Ramos (cell line): ENCODE results near the gene TRABD2B.

Experiments used
- in situ Hi-C: fragments of 300-500 bp; cut with MboI; formaldehyde crosslinking; loops from one replicate; pipeline ENCODE4 v1.14.3; 2022; ENCODE audit warnings: low sequenced_read_pairs; ENCODE audit not compliant: unreplicated experiment

Gene TRABD2B

GRCh38 chr1:48023488-48023887 lies 26.3 kb upstream of the TRABD2B start:
- in situ Hi-C loops: no loop called here

GRCh38 chr1:48022306-48022705 lies 25.1 kb upstream of the TRABD2B start:
- in situ Hi-C loops: no loop called here

DNA sequence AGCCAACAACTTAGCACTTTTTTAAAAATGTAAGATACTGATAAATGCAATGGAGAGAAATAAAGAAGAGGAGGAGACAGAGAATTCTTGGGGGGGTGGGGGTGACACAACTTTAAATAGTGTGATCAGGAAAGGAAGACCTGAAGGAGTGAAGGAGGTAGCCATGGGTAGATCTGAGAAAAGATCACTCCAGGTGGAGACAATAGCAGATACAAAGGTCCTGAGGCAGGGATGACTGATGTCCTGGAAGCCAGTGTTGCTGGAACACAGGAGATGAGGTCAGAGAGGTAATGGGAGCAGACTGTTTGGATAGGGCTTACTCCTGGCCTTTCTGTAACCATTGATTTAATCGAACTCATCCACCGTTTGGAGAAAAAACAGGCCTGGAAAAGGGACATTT lies 24.6 kb upstream of the TRABD2B start:
- in situ Hi-C loops: no loop called here

GRCh38 chr1:48019714-48020315 lies 22.6 kb upstream of the TRABD2B start:
- in situ Hi-C loops: no loop called here

DNA sequence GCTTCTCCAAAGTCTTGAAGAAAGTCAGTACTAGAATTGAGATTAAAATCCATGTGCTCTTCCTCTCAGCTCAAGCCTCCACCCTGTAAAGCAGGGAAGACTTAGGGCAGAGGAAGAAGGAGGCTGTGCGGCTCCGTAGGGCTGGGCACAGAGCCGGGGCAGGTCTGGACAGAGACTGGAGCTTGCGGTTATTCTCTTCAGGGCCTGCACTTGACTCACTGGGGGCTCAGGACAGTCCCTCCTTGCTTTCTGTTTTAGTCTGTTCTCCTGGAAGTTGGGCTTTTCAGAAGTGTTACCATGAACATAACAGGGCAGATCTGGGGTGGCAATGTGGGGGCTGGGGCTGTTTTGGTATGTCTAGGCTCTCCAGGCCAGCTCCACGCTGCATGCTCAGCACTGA lies 21.6 kb upstream of the TRABD2B start:
- in situ Hi-C loops: no loop called here

DNA sequence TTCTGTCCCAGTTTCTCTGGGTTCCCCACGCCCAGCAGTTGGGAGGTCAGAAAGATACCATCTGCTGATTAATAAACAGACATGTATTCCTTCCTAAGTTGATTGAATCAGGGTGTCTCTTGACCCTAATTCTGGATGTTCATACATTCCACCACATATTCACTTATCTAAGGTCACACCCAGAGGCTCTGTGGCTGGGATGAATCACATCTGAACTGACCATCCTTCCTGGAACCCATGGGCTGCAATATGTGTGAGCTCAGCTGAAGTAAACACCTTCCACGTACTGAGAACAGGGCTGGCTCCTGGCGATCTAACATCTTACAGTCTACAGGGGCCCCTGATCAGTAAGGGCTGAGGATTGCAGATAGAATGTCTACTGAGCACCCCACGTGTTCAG lies 20.5 kb upstream of the TRABD2B start:
- in situ Hi-C loops: no loop called here

GRCh38 chr1:48016515-48016914 lies 19.3 kb upstream of the TRABD2B start:
- in situ Hi-C loops: no loop called here

- in situ Hi-C loops: no loop called here
Measured at GRCh38 chr1:48013270-48013669, 16.1 kb upstream of the TRABD2B start.

DNA sequence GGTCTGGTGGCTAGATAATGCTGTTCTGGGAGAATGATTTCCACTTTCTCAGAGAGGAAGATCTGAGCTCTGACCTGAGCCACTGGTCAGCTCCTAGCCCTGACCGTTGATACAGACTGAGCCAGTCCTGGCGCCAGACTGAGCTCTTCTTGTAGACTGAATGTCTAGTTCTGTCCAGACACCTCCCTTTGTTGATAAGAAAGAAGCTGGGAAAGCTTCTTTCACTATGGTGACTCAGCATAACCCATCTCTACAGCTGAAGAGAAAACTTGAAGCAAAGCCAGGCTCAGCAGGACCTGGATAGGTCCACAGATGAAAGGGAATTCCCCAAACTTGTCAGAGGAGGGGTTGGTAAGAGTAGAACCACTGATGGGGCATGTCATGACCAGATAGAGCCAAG lies 9.9 kb upstream of the TRABD2B start:
- in situ Hi-C loops: no loop called here

- in situ Hi-C loops: no loop called here
Measured at GRCh38 chr1:48006264-48006663, 9.1 kb upstream of the TRABD2B start.

DNA sequence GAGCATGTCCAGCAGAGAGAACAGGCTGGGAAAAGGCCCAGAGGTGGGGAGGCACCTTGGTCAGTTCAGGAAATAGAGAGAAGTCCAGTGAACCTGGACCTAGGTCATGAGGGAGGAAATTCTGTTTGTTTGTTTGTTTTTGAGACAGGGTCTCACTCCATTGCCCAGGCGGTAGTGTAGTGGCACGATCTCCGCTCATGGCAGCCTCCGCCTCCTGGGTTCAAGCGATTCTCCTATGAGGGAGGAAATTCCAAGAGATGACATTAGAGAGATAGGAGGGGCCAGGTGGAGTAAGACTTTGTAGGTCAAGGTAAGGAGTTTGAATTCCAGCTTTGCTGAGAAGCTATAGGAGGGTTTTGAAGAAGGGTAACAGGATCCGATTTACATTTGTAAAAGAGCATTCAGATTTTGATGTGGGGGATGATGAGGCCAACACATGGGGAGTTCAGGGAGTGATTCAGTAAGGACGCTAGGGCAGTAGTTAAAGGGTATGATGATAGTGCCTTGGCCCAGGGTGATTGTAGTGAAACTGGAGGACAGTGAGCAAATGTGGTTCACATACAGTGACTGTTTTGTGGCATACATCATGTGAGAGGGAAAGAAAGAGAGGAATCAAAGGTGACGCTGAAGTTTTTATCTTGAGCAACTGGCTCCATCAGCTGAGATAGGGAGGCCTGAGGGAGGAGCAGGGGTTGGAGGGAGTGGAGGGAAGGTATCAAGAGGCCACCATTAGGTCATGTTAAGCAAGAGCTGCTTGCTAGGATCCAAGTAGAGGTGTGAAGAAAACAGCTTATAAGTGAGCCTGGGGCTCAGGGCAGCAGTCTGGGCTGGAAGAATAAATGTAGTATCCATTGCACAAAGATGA lies 8.3 kb upstream of the TRABD2B start:
- in situ Hi-C loops: no loop called here

DNA sequence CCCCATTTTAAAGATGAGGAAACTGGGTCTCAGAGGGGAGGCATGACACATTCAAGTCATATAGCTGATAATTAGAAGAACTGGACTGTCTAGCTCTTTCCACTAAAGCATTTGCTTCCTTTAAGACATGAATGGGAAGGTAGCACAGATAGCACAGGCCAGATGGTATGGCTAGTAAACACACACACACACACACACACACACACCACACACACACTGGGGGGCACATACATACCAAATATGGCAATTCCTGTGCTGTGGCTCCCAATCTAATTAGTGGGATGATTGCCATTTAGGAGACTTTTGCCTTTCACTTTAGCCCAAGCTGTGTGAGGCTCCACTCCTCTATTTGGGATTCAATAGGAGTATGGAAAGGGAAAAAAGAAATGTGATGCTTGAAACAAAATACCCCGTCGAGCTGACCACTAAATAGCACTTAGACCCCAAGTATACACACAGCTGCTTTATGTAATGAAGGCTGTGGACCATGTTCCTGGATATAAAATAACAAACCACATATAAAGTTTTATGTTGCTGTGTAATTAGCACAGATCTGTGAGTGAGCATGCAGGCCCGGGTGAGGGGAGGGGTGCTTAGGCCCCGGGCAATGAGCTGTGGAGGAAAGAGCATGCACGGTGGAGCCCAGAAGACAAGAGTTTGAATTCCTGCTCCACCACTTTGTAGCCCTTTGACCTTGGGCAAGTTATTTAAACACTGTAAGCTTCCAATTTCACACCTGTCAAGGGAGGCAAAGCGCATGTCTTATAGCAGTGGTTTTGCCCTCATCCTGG lies 6.8 kb upstream of the TRABD2B start:
- in situ Hi-C loops: no loop called here

GRCh38 chr1:48002142-48002541 lies 5.0 kb upstream of the TRABD2B start:
- in situ Hi-C loops: no loop called here

DNA sequence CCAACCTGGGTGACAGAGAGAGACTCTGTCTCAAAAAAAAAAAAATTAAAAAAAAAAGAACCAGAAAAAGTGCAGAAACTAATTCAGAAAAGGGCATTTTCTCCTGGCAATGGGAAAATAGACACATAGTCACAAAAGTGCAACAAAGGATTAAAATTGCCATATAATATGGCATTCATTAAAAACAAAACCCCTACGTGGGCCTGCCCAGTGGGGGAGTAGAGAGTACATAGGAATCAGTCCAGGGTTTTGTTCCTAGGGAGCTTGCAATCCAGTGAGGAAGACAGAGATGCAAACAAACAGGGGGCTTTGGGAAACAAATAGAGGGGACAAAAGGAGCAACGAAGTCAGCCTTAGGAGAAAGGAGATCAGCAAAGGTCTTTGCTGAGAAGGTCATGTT lies 4.5 kb upstream of the TRABD2B start:
- in situ Hi-C loops: no loop called here

DNA sequence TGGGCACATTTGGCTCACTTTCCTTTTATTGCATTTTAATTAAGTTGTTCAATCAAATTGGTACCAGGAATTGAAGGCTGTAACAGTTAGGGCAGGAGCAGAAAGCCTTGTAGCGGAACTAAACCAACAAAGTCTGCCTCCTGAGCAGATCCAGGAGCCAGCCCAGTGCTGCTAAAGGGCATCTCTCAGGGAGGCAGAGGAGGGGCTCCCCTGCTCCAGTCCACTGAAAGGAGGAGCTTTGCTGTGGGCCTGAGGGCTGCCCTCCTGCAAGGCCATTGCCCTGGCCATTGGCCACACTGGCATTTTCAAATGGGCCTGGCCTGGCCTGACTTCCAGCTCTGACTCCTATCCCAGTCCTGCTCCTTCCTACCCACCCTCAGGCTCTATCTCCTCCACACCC lies 3.7 kb upstream of the TRABD2B start:
- in situ Hi-C loops: no loop called here

DNA sequence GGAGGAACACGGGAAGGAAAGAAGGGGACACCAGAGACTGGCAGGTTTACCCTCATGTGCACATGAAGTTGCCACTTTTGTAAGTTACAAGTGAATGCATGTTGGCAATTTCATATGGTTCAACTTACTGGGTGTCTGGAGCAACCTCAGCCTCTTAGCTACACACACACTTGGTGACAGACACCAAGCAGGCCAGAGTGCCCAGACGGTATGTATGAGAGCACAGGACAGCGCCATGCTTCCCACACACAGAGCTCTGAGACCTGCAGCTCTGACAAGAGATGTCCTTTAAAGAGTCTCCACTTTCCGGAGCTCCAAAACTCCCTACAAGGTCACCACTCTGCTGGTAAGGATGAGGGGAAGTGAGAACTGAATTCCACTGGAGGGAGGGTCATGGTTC lies 1.9 kb upstream of the TRABD2B start:
- in situ Hi-C loops: no loop called here

DNA sequence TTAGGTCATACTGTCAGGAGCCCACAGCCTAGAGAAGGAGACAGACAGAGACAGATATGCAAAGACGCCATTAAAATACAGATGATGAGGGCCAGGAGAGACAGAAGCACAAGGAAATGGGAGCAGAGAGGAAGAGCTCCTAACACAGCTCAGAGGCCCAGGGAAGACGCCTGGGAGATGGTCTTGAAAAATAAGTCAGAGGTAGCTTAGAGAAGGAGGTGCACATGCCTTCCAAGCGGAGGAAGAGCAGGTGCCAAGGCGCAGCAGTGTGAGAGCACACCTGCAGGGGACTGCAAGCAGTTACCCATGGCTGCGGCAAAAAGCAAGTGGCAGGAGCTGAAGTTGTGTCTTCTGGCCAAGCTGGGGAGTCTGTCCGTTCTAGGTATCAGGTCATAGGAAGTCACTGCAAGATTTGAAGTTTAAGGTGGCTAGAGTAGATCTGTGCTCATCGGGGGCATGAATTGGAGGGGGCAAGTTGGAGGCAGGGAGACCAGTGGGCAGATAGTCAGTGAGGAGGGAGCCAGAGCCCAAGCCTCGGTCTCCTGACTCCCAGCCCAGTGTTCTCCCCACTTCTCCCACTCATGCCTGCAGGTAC lies 1.3 kb upstream of the TRABD2B start:
- in situ Hi-C loops: no loop called here

GRCh38 chr1:47996406-47997226 lies 569 bp downstream of the TRABD2B start:
- in situ Hi-C loops: no loop called here

DNA sequence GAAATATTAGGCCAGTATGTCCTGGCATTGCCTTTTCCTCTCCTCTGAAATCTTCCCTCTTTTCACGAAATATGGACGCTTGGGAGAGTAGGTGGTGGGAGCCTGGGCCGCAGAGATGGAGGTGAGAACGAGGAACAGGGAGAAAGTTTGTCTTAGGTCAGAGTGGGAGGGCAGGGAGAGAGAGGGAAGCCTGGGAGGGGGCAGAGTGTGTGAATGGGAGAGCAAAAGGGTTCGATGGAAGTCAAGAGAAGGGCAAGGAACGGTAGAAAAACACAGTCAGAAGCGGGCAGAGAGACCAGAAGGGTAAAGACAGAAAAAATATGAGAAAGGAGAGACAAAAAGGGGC lies 1.2 kb downstream of the TRABD2B start:
- in situ Hi-C loops: no loop called here
